ENCODE results near the gene FBN1.

DNA sequence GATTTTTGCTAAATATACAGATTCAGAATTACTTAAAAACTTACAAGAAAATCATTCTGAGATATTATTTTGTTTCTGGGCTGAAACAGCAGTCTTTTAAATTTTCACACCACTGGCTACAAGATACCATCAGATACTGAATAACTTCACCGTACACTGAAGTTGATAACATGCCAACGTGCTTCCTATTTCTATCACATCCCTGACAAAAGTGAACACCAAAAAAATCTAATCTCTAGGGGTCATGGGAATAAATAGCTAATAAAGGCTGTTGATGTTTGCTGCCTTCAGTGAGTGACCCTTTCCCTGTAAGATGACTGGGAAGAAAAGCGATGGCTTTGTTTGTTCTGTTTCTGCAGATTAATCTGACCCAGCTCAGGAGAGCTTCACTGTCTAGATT, 193.8 kb downstream of the FBN1 start:
- TF ChIP-seq, protein P1, sequence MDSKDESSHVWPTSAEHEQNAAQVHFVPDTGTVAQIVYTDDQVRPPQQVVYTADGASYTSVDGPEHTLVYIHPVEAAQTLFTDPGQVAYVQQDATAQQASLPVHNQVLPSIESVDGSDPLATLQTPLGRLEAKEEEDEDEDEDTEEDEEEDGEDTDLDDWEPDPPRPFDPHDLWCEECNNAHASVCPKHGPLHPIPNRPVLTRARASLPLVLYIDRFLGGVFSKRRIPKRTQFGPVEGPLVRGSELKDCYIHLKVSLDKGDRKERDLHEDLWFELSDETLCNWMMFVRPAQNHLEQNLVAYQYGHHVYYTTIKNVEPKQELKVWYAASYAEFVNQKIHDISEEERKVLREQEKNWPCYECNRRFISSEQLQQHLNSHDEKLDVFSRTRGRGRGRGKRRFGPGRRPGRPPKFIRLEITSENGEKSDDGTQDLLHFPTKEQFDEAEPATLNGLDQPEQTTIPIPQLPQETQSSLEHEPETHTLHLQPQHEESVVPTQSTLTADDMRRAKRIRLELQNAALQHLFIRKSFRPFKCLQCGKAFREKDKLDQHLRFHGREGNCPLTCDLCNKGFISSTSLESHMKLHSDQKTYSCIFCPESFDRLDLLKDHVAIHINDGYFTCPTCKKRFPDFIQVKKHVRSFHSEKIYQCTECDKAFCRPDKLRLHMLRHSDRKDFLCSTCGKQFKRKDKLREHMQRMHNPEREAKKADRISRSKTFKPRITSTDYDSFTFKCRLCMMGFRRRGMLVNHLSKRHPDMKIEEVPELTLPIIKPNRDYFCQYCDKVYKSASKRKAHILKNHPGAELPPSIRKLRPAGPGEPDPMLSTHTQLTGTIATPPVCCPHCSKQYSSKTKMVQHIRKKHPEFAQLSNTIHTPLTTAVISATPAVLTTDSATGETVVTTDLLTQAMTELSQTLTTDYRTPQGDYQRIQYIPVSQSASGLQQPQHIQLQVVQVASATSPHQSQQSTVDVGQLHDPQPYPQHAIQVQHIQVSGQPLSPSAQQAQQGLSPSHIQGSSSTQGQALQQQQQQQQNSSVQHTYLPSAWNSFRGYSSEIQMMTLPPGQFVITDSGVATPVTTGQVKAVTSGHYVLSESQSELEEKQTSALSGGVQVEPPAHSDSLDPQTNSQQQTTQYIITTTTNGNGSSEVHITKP (tag by site-specific recombination; IDR thresholded peaks at IDR 0.05) = no peak
- TF ChIP-seq, protein P2, sequence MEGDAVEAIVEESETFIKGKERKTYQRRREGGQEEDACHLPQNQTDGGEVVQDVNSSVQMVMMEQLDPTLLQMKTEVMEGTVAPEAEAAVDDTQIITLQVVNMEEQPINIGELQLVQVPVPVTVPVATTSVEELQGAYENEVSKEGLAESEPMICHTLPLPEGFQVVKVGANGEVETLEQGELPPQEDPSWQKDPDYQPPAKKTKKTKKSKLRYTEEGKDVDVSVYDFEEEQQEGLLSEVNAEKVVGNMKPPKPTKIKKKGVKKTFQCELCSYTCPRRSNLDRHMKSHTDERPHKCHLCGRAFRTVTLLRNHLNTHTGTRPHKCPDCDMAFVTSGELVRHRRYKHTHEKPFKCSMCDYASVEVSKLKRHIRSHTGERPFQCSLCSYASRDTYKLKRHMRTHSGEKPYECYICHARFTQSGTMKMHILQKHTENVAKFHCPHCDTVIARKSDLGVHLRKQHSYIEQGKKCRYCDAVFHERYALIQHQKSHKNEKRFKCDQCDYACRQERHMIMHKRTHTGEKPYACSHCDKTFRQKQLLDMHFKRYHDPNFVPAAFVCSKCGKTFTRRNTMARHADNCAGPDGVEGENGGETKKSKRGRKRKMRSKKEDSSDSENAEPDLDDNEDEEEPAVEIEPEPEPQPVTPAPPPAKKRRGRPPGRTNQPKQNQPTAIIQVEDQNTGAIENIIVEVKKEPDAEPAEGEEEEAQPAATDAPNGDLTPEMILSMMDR (tag by site-specific recombination; IDR thresholded peaks at IDR 0.05) = no peak
- TF ChIP-seq ZNF792 (tag by site-specific recombination; IDR thresholded peaks at IDR 0.05) = no peak

All from HEK293 (cell line).